HG02642 (cell line): Measurements from ENCODE around the gene TBX4.

Experiments used
- ATAC-seq: cut with Tn5 transposase; IDR thresholded peaks from one replicate; pipeline ENCODE4 v1.9.1; 2021; ENCODE audit warnings: mild to moderate bottlenecking; ENCODE audit not compliant: unreplicated experiment, poor library complexity

TBX4 gene

DNA sequence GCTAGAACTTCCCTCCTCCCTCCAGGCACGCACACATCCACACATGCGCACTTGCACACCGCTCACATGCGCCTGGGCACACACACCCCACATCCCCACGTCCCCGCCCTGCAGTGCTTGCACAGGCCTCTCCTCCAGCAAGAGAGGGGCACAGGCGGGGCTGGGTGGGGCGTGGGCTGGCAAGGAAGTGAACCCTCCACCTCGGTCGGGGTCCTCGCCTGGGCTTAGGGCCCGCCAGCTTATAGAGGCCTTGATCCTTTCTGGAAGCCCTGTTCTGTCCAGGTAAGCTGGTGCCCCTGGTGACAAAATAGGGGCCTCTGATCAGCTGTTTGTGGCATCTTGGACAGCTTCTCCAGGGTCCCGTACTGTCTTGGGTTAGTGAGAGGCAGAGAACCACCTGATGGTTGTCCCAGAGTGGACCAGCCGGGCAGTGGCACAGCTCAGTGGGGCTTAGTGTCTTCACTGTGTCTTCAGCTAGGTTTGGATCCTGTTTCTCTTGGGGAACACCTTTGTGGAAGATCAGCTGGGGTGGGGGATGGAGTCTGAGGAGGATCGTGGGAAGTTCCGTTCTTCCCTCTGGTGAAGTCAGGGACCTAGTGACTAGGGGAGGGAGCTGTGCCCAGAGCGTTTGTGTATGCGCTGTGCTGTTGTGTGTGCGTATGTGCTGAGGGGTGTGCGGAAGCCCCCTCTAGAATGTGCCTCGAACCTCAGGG lies 12.1 kb downstream of the TBX4 start:
- no peak for ATAC-seq

GRCh38 chr17:61464843-61465180 lies 12.6 kb downstream of the TBX4 start:
- no peak for ATAC-seq

DNA sequence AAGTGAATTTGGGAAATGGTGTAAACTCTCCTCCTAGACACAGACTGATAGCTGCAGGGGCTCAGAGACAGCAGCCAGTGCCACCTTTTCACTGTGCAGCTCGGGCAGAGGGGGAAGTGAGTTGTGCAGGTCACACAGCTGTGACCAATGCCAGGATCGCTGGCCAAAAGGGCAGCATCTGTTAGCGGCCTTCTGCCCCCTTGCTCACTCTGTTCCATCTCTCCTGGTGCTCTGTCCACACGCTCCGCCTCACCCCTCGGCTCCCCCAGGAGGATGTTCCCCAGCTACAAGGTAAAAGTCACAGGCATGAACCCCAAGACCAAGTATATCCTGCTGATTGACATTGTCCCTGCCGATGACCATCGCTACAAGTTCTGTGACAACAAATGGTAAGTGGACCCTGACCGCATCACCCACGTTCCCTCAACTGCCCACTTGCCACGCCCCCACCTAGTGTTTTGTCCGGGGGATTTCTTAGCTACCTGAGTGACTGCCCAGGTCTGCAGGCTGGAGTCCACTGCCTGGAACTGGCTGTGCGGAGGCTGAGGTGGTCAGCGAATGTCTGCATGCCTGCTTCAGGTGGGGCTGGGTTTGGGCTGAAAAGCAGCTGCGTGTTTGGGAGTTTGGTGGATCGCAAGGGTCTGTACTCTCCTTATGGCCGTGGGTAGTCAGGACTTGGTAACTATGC lies 13.5 kb downstream of the TBX4 start:
- no peak for ATAC-seq

GRCh38 chr17:61466246-61466645 lies 14.0 kb downstream of the TBX4 start:
- no peak for ATAC-seq

- ATAC-seq, result no peak
Measured at GRCh38 chr17:61467416-61468262, 15.4 kb downstream of the TBX4 start.

- no peak for ATAC-seq
Measured at GRCh38 chr17:61468263-61468907, 16.2 kb downstream of the TBX4 start.

DNA sequence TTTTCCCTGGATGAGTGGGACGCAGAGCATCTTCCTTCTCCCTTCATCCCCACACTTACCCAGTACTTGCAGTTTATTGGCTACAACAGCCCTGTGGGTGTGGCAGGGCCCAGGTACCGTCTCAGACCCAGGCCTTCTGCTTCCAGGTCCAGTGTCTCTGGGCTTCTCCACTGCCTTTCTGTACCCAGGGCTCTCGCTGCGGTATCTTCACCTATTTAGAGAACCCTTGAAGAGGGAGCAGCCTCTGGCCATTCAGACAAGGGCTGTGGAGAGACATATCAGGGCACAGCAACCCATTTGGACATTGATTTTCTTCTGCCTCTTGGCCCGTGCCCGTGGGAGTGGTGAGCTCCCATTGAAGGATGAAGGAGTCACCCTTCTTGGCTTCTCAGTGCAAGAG lies 17.3 kb downstream of the TBX4 start:
- ATAC-seq, result no peak

DNA sequence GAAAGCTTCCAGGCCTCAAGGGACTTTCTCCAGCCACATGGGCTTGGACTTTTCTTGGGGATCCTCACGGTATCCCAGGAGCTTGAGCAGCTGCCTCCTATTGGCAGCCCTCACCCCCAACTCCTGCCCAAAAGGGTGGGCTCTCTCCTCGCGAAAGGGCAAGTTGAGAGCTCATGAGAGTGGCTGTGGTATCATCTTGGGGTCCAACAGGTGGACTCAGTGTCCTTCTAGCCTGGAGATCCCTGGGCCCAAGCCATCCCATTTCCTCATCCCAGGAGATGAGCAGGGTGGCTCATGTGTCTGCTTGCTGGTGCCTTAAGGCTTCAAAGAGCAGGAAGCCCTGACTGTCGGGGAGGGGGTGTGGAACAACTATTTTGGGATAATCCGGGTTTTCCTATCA lies 17.7 kb downstream of the TBX4 start:
- no peak for ATAC-seq

GRCh38 chr17:61470530-61471136 lies 18.4 kb downstream of the TBX4 start:
- ATAC-seq, result no peak

- no peak for ATAC-seq
Measured at GRCh38 chr17:61474235-61474927, 22.2 kb downstream of the TBX4 start.

GRCh38 chr17:61474934-61475333 lies 22.7 kb downstream of the TBX4 start:
- no peak for ATAC-seq

DNA sequence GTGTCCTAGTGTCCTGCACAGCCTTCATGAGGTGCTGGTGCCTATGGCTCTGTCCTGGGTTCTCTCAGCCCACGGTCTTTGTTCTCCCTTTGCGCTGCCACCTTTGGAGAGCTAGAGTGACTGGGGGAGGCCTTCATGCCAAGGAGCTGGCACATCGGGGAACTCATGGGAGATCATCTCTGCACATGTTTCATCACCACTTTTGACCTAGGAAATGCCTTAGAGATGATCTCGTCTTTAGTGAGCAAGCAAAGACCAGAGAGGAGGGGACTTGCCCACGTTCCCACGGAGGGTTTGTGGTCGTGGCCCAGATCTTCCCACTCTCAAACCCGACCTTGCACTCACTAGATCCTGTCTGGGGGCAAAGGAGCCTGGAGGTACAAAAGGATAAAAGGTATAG lies 23.5 kb downstream of the TBX4 start:
- ATAC-seq, result no peak

DNA sequence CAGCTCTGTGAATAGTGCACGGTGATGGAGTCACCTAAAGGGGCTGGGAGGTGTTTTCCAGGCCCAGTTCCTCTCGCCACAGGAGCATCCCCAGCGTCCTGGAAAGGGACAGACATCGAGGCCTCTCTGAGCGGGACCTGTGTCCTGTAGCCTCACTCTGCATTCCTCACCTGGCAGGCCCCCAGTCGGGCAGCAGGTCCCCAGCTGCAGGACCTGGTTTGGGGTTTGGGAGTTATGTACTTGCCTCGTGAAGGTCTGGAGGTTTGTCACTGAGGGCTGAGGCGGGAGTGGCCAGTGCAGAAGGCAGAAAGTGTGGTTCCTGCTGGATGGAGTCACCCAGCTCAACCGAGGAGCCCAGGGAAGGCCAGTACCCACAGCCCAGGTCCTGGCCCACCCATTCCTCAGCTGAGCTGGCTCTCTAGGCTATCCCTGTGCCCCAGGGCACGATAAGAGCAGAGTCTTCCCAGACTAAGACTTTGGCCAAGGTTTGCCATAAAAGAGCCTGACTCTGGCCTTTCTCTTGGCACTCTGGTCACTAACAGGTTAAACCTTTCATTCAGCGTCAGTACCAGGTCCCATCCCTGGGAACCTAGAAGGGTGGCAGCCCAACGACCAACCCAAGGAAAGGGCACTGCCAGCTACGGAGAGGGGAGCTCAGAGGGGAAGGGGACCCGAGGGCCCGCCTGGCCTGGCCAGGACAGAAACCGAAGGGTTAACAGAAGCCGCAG lies 24.4 kb downstream of the TBX4 start:
- no peak for ATAC-seq

DNA sequence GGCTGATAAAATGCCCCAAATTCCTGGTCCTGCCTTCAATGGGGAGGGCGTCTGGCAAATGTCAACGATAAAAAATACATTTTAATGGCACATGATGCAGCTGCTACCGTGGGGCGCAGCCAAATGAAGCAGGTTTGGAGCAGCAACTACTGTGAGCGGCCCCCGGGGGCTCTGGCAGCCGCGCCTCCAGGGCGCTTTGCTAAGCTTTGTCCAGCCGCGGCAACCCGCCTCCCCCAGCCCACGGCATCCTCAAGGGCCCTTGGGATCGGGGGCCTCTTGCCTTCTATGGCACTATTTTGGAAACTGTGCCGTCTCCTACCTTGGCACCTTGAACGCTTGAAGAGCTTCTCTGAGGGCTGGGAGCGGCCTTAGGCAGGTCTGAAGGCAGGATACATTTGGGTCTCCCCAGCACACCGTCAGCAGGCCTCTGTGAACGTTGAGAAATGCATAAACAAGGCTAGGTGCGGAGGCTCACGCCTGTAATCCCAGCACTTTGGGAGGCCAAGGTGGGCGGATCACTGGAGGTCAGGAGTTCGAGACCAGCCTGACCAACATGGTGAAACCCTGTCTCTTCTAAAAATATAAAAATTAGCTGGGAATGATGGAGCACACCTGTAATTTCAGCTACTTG lies 25.1 kb downstream of the TBX4 start:
- ATAC-seq, result no peak

GRCh38 chr17:61478026-61478789 lies 26.0 kb downstream of the TBX4 start:
- no peak for ATAC-seq

DNA sequence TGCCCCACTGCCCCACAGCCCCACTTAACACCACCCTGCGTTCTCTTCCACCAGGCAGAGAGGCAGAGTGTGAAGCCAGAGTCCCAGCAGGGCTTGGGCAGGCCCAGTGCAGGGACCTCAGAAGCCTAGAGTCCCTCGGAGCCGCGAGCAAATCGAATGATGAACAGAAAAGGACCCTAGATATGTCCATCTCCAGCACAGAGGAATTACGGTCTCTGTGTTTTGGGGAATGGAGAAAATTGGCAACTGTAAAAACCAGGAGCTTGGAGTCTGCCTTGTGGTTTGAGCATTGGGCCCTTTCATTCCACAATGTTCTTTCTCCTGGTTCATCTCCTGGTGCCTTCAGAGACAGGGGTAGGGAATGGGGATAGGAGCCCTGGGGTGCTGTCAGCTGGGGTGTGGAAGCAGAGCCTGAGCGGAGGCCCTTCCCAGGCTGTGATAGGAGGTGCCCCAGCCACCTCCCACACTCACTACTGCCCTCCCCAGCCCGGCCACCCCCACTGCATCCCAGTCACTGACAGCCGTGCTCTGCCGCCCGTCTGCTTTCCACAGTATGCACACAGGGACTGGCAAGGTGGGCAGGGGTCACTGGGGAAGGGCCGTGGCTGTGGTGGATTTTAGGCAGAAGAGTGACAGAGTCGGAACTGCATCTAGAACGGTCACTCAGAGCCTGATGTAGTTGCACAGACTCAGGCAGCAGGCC lies 26.7 kb downstream of the TBX4 start:
- ATAC-seq, result no peak
